ENCODE measurements around the gene MPHOSPH9. TPM values are rescaled to one million over a fixed set of nuclear protein-coding genes. Genes with fewer than 3 reads are reported as not detected.

Gene MPHOSPH9
- total RNA-seq, 1 experiment from 2014 or later = 44.9 TPM

DNA sequence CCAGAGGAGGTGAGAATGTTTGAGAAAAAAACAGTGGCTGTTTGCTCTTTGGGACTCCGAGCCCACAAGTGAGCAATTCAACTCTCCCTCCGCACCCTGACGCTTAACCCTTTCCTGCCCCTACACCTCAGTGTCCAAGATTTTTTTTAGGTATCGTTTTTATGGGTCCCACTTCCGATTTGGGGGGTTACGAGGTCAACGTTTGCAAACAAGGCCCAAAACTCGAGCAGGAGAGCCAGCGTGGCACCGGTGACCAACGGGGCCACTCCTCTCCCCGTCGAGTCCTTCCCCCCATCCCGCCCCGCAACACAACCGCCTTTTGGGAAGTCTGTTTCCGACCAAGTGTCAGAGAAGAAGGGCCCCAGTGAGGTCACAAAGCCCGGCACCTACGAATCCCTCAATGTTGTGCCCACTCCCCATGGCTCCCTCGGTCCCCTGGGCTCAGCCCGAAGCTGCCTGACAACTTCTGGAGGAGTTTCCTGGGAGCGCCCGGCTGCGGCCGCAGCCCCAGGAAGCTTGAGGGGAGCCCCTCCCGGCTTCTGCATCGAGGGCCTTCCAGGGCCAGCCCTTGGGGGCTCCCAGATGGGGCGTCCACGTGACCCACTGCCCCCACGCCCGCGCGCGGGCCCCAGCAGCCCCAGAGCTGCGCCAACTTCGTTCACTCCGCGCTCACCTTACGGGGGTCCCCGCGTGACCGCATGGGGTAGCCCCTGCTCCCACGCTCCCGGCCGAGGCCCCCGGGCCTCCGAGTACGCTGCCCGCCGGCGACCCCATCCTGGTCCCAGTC is 37.5 kb upstream of the MPHOSPH9 start:
- no peak for DNase-seq (ENCODE audit: low read depth, low spot score)
- ChIA-PET POLR2A (no interaction called here), CTCF (interaction anchor here (0.6 kb wide), 1 partner anchor 137 kb away, joined by 3 read pairs; no protein-coding TSS in a partner anchor), RAD21 (ENCODE audit: low non-redundant PET in 1 of 2, low total read pairs in 2 of 2, uncharacterized antibody in 2 of 2, unreplicated experiment in 2 of 2) (no interaction called here)
- Histone ChIP-seq H3K9me3 (ENCODE audit: control insufficient read depth in 1 of 2, insufficient read depth in 1 of 2, low read depth in 1 of 2, low read length in 2 of 2) (no peaks in the 10 kb centered on the region), H3K4me3 (replicated peaks in 1 of 2; ENCODE audit: low read depth in 1 of 2, low read length in 2 of 2) (peak overlapping the region; percentile 72 to 76), H3K9me2 (ENCODE audit: insufficient read depth) (no peaks in the 10 kb centered on the region), H4K20me1 (ENCODE audit: insufficient read depth) (no peaks in the 10 kb centered on the region), H2AFZ (ENCODE audit: low read depth, low read length, poor library complexity, severe bottlenecking) (no peak overlapping the region), H3K27me3 (ENCODE audit: insufficient read depth, low read length) (no peaks in the 10 kb centered on the region), H3K27ac (ENCODE audit: low read depth, low read length) (peak overlapping the region; percentile 92), H3K4me2 (ENCODE audit: low read length) (peak overlapping the region; percentile 79), H3K4me1 (ENCODE audit: control insufficient read depth in 1 of 2, insufficient read depth in 2 of 2, low read length in 2 of 2) (peaks cover 6 to 19% of the 10 kb centered on the region in 2 experiments; a peak in 3 of 4 replicates), H3K9ac (ENCODE audit: low read length) (peak overlapping the region; percentile 82), H3K36me3 (ENCODE audit: control insufficient read depth in 1 of 2, insufficient read depth in 2 of 2, low read length in 2 of 2) (peaks cover 0 to 2% of the 10 kb centered on the region in 2 experiments; a peak in 1 of 4 replicates), H3K79me2 (ENCODE audit: insufficient read depth, low read length) (peaks cover 49% of the 10 kb centered on the region)
- TF ChIP-seq RAD21 (IDR thresholded peaks at IDR 0.05; ENCODE audit: low read depth) (no peak), SP1 (IDR thresholded peaks at IDR 0.05; ENCODE audit: low read depth) (no peak), EGR1 (IDR thresholded peaks at IDR 0.05; ENCODE audit: low read depth) (no peak), ZFX (IDR thresholded peaks at IDR 0.05) (no peak), EZH2 (IDR thresholded peaks at IDR 0.05) (no peak), POLR2AphosphoS5 (IDR thresholded peaks at IDR 0.05; ENCODE audit: low read depth, low read length) (no peak), SIN3A (IDR thresholded peaks at IDR 0.05; ENCODE audit: low read depth) (no peak), POLR2A (IDR thresholded peaks at IDR 0.05; ENCODE audit: borderline replicate concordance, extremely low read depth, insufficient read depth, insufficient read length) (no peak), SRF (IDR thresholded peaks at IDR 0.05; ENCODE audit: low read depth) (no peak), FOSL1 (IDR thresholded peaks at IDR 0.05; ENCODE audit: low read depth) (no peak), ELF1 (IDR thresholded peaks at IDR 0.05; ENCODE audit: borderline replicate concordance, low read depth) (no peak), CBX3 (IDR thresholded peaks at IDR 0.05; ENCODE audit: low read depth) (no peak), ZNF274 (IDR thresholded peaks at IDR 0.05; ENCODE audit: low read depth, low read length) (no peak), YY1 (IDR thresholded peaks at IDR 0.05; ENCODE audit: extremely low read depth, insufficient replicate concordance, low read depth, low read length) (no peak), CEBPB (IDR thresholded peaks at IDR 0.05; ENCODE audit: low read depth) (no peak), JUND (IDR thresholded peaks at IDR 0.05) (no peak)
- TF ChIP-seq, protein P1, sequence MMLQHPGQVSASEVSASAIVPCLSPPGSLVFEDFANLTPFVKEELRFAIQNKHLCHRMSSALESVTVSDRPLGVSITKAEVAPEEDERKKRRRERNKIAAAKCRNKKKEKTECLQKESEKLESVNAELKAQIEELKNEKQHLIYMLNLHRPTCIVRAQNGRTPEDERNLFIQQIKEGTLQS (IDR thresholded peaks at IDR 0.05) = no peak
- TF ChIP-seq, protein P2, sequence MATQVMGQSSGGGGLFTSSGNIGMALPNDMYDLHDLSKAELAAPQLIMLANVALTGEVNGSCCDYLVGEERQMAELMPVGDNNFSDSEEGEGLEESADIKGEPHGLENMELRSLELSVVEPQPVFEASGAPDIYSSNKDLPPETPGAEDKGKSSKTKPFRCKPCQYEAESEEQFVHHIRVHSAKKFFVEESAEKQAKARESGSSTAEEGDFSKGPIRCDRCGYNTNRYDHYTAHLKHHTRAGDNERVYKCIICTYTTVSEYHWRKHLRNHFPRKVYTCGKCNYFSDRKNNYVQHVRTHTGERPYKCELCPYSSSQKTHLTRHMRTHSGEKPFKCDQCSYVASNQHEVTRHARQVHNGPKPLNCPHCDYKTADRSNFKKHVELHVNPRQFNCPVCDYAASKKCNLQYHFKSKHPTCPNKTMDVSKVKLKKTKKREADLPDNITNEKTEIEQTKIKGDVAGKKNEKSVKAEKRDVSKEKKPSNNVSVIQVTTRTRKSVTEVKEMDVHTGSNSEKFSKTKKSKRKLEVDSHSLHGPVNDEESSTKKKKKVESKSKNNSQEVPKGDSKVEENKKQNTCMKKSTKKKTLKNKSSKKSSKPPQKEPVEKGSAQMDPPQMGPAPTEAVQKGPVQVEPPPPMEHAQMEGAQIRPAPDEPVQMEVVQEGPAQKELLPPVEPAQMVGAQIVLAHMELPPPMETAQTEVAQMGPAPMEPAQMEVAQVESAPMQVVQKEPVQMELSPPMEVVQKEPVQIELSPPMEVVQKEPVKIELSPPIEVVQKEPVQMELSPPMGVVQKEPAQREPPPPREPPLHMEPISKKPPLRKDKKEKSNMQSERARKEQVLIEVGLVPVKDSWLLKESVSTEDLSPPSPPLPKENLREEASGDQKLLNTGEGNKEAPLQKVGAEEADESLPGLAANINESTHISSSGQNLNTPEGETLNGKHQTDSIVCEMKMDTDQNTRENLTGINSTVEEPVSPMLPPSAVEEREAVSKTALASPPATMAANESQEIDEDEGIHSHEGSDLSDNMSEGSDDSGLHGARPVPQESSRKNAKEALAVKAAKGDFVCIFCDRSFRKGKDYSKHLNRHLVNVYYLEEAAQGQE (IDR thresholded peaks at IDR 0.05; ENCODE audit: low read depth) = no peak
- TF ChIP-seq, protein P3, sequence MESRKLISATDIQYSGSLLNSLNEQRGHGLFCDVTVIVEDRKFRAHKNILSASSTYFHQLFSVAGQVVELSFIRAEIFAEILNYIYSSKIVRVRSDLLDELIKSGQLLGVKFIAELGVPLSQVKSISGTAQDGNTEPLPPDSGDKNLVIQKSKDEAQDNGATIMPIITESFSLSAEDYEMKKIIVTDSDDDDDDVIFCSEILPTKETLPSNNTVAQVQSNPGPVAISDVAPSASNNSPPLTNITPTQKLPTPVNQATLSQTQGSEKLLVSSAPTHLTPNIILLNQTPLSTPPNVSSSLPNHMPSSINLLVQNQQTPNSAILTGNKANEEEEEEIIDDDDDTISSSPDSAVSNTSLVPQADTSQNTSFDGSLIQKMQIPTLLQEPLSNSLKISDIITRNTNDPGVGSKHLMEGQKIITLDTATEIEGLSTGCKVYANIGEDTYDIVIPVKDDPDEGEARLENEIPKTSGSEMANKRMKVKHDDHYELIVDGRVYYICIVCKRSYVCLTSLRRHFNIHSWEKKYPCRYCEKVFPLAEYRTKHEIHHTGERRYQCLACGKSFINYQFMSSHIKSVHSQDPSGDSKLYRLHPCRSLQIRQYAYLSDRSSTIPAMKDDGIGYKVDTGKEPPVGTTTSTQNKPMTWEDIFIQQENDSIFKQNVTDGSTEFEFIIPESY (IDR thresholded peaks at IDR 0.05; ENCODE audit: extremely low read depth, insufficient replicate concordance, low read length) = no peak
- TF ChIP-seq, protein P4, sequence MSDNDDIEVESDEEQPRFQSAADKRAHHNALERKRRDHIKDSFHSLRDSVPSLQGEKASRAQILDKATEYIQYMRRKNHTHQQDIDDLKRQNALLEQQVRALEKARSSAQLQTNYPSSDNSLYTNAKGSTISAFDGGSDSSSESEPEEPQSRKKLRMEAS (IDR thresholded peaks at IDR 0.05) = no peak
- ATAC-seq = peak; percentile 16
- intact Hi-C loops (cut with micrococcal nuclease) = loop anchor here (1.0 kb wide), 1 partner anchor 312 kb away; no protein-coding TSS in a partner anchor
- TSS peak; percentile 57 for BruUV-seq (replicated peaks)

All from HCT116 (cell line).